GM19099 (cell line): ENCODE data around the gene CALR.

ENCODE experiments used
- POLR2A ChIP-seq: IDR thresholded peaks from 3 replicates; pipeline ENCODE4 v1.6.1; 2011; ENCODE audit warnings: low read depth; ENCODE audit not compliant: insufficient read length; ENCODE audit errors: extremely low read depth

CALR gene

DNA sequence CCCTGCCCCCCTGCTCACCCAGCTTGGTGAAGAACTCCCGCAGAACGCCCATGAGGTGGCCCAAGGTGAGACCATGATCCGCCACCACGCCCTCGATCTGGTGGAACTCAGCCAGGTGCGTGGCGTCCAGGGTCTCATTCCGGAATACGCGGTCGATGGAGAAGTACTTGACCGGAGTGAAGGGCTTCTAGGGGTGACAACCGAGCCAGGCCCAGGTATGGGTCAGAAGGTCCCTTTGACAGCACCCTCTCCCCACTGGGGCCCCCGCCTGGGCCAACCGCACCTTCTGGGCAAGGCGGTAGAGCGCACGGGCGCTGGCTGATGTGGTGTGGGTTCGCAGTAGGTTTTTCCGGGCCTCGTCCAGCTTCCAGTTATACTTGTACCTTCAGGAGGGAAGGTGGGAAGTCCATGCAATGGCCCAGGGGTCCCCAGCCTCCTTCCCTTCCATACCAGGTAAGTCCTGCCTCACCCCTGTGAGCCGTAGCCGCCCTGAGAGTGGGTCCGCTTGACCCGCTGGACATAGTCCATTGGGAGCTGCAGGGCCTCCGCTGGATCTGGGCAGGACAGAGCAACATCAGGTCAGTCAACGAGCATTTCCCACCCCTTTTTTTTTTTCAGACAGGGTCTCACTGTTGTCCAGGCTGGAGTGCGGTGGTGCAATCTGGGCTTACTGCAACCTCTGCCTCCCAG lies 13.6 kb upstream of the CALR start:
- no peak for TF ChIP-seq POLR2A

GRCh38 chr19:12930002-12930645 lies 8.3 kb upstream of the CALR start:
- TF ChIP-seq POLR2A = no peak

DNA sequence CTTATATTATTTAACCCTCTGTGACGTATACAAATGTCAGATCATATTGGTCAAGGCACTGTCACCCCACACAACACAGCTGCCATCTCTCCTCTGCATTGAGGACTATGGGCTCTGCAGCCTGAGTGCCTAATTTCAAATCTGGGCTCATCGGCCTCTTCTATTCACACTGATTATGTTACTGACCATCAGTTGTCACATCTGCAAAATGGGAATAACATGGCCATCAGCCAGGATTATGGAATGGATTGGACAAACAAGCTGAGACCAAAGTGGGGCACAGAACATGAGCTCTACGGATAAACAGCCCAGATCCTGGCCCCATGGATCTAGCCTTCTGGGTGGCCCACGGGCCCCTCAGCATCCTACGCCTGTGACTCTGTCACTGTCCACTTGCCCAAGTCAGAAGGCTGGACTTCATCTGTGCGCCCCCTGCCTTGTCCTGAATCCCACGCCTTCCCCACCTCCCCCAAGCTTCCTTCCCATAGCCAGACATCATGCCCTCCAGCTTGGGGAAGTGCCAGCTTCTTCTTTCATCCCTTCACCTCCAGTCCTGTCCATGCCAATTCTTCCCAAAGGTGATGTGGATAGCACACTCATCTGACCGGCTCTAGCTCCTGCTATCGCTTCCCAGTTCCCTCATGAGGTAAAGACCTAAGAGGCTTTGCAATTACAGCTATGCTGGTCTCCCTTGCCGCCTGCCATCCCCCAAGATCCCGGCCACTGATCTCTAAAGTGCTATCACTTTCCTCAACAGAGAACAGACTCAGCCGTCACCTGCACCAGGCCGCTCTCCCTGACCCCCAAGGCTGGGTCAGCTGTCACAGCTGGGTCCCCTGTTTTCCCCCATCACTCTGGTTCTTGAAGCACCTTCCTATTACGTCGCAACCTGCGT lies 5.8 kb upstream of the CALR start:
- TF ChIP-seq POLR2A = no peak

DNA sequence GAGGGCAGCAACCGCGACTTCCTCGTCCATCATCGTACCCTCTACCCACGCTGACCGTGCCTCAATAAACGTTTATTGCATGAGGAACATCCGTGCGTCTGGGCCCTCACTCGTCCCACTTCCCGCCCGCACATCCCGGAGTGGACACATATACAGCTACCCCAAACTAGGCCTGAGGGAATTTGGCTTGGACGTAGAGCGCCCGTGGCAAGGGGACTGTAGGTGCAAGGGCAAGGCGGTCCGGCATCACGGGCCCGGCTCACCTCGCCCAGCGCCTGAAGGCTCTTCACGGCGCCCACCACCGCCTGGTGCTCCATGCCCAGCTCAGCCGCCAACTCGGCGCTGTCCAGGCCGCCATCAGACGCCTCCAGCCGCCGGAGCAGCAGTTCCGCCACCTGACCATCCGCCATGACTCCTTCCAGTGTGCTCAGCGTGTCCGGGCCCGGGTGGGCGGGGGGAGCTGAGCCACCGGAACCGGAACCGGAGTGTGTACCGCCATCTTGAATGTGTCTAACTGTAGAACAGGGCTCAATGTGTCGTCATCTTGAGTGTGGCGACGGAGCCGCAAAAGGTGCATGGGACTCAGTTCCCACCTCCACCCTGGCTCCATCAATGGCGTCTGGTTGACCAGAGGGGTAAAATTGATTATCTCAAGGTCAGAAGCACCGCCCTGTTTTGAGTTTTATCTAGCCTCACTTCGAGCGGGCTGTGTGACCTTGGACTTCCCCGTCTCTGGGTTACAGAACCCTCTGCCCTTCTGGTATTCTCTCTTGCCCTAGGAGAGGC lies 4.9 kb upstream of the CALR start, which contains the start of gene FARSA:
Gene FARSA (minus strand): TSS at position 425 of the 786 bp plus-strand sequence. CDS start 15 bp downstream, at position 410.
- peak; percentile 95 for TF ChIP-seq POLR2A

GRCh38 chr19:12935071-12935470 lies 3.3 kb upstream of the CALR start:
- TF ChIP-seq POLR2A = no peak

- TF ChIP-seq POLR2A = no peak
Measured at GRCh38 chr19:12936582-12936981, 1.8 kb upstream of the CALR start.

DNA sequence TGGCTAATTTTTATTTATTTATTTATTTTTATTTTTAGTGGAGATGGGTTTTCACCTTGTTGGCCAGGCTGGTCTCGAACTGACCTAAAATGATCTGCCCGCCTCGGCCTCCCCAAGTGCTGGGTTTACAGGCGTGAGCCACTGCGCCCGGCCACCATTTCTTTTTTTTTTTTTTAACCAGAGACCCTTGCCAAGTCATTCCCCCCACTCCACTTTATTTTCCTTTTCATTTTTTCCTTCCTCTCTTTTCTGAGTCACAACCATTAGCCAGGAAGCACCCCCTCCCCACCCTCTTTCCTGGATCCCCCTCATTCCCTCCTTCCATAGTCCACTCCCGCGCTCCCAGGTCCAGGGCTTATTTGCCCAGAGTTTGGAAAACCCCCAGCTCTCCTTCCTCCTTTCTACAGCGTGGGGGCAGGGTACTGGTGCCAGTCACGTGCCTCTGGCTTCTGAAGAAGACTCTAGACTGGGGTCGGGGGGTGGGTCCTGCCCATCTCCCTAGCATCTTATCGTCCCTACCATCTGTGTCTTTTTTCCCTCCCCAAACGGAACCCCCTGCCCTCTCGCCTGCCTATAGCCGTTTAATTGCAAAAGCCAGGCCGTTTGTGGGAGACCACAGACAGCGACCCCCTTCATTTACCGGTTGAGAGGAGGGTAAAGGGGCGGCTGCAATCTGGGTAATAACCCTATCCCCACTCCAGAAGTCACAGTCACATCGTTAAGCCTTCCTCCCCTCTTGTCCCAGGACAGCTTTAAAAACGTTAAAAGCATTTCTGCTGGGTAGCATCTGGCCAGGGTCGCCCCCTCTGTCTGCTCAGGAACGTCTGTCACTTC lies 1.1 kb upstream of the CALR start:
- no peak for TF ChIP-seq POLR2A

DNA sequence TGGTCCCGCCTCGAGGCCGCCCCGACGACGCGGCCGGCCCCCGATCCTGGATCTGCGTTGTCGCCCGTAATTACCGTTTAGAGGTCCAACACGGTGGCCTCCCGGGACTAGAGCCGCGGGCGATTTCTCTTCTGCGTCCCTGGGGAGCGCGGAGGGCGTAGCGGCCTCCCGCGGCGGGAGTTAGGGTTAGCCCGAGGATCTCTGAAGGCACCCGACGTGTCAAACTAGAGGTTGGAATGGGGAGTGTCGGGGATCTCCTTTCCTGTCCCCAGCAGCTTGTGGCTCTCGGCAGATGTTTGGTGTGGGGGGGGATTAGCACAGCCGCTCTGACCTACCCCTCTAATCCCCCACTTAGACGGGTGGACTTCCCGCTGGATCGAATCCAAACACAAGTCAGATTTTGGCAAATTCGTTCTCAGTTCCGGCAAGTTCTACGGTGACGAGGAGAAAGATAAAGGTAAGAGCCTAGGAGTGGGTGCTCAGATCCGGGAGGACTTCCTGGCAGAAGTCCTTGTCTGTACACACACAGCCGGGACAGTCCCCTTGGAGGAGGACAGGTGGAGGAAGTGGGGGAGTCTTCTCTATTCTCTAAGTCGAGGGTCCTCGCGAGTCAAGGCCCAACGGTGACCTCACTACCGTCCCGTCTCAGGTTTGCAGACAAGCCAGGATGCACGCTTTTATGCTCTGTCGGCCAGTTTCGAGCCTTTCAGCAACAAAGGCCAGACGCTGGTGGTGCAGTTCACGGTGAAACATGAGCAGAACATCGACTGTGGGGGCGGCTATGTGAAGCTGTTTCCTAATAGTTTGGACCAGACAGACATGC lies 581 bp downstream of the CALR start:
- TF ChIP-seq POLR2A = no peak

DNA sequence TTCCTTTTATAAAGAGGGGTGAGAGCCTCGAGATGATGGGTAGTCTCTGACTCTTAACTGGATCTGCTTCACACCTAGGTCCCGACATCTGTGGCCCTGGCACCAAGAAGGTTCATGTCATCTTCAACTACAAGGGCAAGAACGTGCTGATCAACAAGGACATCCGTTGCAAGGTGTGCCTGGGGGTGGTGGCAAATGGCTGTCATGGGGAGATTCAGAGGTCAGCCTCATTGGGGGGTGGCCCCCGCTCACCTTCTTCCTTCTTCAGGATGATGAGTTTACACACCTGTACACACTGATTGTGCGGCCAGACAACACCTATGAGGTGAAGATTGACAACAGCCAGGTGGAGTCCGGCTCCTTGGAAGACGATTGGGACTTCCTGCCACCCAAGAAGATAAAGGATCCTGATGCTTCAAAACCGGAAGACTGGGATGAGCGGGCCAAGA lies 1.6 kb downstream of the CALR start:
- no peak for TF ChIP-seq POLR2A

GRCh38 chr19:12940897-12941296 lies 2.5 kb downstream of the CALR start:
- TF ChIP-seq POLR2A = no peak

DNA sequence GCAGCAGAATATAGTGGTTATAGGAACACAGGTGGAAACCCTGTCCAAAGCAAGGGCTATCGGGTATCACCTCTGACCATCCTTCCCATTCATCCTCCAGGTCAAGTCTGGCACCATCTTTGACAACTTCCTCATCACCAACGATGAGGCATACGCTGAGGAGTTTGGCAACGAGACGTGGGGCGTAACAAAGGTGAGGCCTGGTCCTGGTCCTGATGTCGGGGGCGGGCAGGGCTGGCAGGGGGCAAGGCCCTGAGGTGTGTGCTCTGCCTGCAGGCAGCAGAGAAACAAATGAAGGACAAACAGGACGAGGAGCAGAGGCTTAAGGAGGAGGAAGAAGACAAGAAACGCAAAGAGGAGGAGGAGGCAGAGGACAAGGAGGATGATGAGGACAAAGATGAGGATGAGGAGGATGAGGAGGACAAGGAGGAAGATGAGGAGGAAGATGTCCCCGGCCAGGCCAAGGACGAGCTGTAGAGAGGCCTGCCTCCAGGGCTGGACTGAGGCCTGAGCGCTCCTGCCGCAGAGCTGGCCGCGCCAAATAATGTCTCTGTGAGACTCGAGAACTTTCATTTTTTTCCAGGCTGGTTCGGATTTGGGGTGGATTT lies 5.1 kb downstream of the CALR start:
- TF ChIP-seq POLR2A = no peak

DNA sequence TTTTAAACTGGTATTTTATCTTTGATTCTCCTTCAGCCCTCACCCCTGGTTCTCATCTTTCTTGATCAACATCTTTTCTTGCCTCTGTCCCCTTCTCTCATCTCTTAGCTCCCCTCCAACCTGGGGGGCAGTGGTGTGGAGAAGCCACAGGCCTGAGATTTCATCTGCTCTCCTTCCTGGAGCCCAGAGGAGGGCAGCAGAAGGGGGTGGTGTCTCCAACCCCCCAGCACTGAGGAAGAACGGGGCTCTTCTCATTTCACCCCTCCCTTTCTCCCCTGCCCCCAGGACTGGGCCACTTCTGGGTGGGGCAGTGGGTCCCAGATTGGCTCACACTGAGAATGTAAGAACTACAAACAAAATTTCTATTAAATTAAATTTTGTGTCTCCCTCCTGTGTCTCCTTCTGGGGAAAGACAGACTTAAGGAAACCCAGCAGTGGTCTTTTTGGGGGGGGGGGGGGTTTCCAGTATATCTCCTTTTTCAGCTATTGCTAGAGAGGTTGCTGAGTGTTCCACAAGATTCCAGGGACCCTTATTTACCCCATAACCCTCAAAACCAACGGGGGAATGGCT lies 5.8 kb downstream of the CALR start:
- no peak for TF ChIP-seq POLR2A

DNA sequence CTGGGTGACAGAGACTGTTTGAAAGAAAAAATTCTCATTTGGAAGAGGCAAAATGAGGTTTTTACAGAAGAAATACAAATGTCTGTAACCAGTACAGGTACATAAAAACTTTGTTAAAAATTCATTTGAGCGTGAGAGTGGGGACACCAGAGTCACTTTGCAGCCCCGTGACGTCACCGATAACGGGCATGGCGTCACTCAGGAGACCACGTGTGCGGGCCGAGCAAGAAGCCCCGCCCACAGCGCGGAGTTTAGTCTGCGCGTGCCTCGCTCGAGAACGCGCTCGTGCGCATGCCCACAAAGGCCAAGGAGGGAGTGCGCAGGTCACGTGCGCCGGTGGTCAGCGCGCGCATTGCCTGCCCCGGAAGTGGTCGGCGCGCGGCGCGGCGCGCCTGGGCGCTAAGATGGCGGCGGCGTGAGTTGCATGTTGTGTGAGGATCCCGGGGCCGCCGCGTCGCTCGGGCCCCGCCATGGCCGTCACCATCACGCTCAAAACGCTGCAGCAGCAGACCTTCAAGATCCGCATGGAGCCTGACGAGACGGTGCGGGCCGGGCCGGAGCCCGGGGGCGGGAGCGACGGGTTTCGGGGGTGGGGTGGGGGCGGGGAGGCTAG lies 7.2 kb downstream of the CALR start, which contains the start of gene RAD23A:
Gene RAD23A (plus strand): TSS at position 384 of the 613 bp plus-strand sequence. CDS start 87 bp downstream, at position 471.
- peak; percentile 96 for TF ChIP-seq POLR2A
